NOMO-1 treated with dmso at 0.1 percent for 144 hours (cell line): ENCODE data around the gene CCDC117.
"Not testable (repeated sequence)": the region's sequence is repeated elsewhere in the genome, so short reads cannot be mapped to it uniquely, and the experiment has no call there.

ENCODE experiments used
- DNase-seq: peaks from one replicate; lab custom pipeline; 2025; ENCODE audit not compliant: unreplicated experiment; lab: John Stamatoyannopoulos, UW

The CCDC117 gene

GRCh38 chr22:28824455-28824854 is 52.0 kb downstream of the CCDC117 start:
- not testable (repeated sequence) for DNase-seq

GRCh38 chr22:28826430-28826829 is 53.9 kb downstream of the CCDC117 start:
- DNase-seq, result not testable (repeated sequence)

DNA sequence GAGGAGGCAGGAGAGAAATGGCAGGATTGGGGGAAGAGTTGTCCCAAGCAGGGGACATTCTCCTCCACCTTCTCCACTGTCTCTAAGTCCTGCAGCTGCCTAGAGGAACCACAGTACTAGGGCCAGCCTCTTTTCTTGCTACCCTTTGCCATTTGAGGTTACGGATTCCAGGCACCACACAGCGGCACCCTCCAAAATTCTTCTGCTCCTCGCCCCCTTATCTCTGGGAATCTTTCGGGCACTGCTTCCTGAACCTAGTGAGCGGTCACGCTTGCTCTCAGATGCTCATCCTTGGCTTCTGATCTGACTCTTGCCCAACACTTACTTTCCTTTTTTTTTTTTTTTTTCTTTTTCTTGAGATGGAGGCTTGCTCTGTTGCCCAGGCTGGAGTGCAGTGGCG is 54.4 kb downstream of the CCDC117 start:
- DNase-seq, result no peak

GRCh38 chr22:28829358-28830181 is 57.1 kb downstream of the CCDC117 start:
- DNase-seq, result peak; percentile 42

GRCh38 chr22:28830441-28830840 is 57.9 kb downstream of the CCDC117 start:
- DNase-seq, result no peak

- DNase-seq, result no peak
Measured at GRCh38 chr22:28831140-28832072, 58.9 kb downstream of the CCDC117 start.

DNA sequence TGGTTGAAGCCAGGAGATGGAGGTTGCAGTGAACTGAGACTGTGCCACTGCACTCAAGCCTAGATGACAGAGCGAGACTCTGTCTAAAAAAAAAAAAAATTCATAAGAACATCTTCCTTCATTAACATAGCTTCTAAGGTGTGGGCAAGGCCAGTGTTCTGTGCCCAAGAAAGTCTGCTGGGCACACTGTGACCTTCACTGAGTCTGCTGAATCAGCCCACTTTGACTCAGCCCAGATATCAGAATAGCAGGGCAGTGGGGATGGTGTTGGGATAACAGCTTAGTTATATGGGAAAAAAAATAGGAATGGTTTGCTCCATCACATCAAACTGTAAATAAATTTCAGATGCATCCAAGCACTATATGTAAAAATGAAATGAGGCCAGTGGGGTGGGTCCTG is 60.2 kb downstream of the CCDC117 start:
- no peak for DNase-seq

DNA sequence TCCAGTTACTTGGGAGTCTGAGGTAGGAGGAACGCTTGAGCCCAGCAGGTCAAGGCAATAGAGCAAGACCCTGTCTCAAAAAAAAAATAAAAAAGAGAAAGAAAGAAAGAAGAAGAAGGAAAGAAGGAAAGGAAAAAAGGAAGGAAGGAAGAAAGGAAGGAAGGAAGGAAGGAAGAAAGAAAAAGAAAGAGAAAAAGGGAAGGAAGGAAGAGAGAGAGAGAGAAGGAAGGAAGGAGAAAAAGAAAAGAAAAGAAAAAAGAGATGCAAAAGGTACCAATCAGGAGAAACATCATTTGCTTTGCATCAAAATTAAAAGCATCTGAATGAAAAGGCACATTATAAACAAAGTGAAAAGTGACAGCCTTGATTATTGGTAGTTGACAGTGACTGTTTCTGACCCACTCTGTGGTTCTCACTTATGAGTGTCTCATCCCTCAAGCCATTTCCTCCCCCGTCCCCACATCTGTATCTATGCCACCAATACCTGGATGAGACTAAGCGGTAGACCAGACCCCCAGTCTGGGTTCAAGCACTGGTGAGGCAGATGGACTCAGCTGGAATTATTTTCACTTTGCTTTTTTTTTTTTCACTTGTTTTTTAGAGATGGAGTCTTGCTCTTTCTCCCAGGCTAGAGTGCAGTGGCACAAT is 60.9 kb downstream of the CCDC117 start:
- DNase-seq, result no peak

DNA sequence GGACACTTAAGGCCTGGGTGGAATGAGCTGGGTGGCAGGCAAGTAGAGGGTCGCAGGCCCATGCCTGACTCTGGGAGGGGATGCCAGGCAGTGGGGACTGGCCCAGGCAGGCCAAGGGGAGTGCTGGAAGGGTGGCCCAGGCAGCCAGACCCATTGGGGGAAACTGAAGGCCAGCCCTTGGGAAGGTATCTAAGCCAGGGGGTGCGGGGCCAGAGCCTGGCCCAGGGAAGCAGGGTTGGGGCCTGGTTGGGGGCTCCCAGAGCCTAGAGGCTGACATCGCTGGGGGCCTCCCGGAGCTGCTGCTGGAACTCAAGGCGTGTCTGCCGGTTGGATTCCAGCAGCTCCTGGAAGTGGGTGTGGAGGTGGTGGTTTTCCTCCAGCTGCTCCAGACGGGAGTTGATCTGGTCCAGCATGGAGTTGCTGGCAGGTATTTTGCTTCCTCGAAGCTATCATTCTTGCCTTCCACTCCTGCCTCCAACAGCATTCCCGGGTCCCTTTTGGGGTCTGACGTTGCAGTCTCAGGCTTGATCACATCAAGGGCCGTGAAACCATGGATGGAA is 63.2 kb downstream of the CCDC117 start:
- no peak for DNase-seq

DNA sequence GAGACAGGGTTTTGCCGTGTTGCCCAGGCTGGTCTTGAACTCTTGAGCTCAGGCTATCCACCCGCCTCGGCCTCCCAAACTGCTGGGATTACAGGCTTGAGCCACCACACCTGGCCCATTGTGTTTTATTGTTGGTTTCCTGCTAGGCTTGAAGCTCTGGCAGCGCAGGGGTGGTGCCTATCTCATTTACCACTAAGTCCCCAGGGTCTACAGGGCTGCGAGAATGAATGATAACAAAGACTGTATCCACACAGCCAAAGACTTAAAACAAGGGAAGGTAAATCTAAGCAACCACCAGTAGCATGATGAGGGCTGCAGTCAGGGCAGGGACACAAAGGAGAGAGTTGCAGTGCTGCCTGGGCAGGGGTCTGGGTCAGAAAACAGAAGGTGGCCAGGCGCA is 65.1 kb downstream of the CCDC117 start:
- no peak for DNase-seq
